Measurements from ENCODE around the gene FNTB.

Gene FNTB

GRCh38 chr14:64986648-64987437 lies at the start of gene FNTB:
Gene FNTB (plus strand): TSS chr14:64986895. CDS start chr14:64986954, 59 bp downstream.
- DNase-seq: peak; percentile 97

GRCh38 chr14:64937171-64937820 lies 49.4 kb upstream of the FNTB start:
- no peak for DNase-seq

GRCh38 chr14:64937821-64938193 lies 48.9 kb upstream of the FNTB start:
- peak; percentile 11 for DNase-seq

GRCh38 chr14:64938972-64939816 lies 47.5 kb upstream of the FNTB start:
- DNase-seq: no peak

GRCh38 chr14:64939817-64940190 lies 46.9 kb upstream of the FNTB start:
- no peak for DNase-seq

GRCh38 chr14:64940336-64940910 lies 46.3 kb upstream of the FNTB start:
- DNase-seq: no peak

GRCh38 chr14:64942531-64943111 lies 44.1 kb upstream of the FNTB start, which contains the start of gene GPX2:
Gene GPX2 (minus strand): TSS chr14:64942745. CDS start chr14:64942726, 19 bp downstream.
- DNase-seq: peak; percentile 81

GRCh38 chr14:64943556-64943955 lies 43.1 kb upstream of the FNTB start:
- no peak for DNase-seq

- no peak for DNase-seq
Observed at GRCh38 chr14:64944041-64944440, 42.7 kb upstream of the FNTB start.

GRCh38 chr14:64944861-64945260 lies 41.8 kb upstream of the FNTB start:
- DNase-seq: no peak

GRCh38 chr14:64945431-64946178 lies 41.1 kb upstream of the FNTB start:
- DNase-seq: no peak

GRCh38 chr14:64946310-64947045 lies 40.2 kb upstream of the FNTB start:
- DNase-seq: no peak

- DNase-seq: no peak
Observed at GRCh38 chr14:64947710-64948611, 38.7 kb upstream of the FNTB start.

- DNase-seq: no peak
Observed at GRCh38 chr14:64948612-64949210, 38.0 kb upstream of the FNTB start.

GRCh38 chr14:64950889-64951288 lies 35.8 kb upstream of the FNTB start:
- no peak for DNase-seq

GRCh38 chr14:64951291-64951690 lies 35.4 kb upstream of the FNTB start:
- no peak for DNase-seq

- DNase-seq: no peak
Observed at GRCh38 chr14:64951724-64952123, 35.0 kb upstream of the FNTB start.

GRCh38 chr14:64952598-64953309 lies 33.9 kb upstream of the FNTB start:
- no peak for DNase-seq

- DNase-seq: no peak
Observed at GRCh38 chr14:64953310-64953654, 33.4 kb upstream of the FNTB start.

All from NCI-H2227 treated with DMSO at 0.1 percent for 48 hours (cell line).